ENCODE data around the gene ITGA7. TPM values are rescaled to one million over a fixed set of nuclear protein-coding genes. Genes with fewer than 3 reads are reported as not detected.

ITGA7 gene
- total RNA-seq, 1 experiment from 2014 or later = 217 TPM

DNA sequence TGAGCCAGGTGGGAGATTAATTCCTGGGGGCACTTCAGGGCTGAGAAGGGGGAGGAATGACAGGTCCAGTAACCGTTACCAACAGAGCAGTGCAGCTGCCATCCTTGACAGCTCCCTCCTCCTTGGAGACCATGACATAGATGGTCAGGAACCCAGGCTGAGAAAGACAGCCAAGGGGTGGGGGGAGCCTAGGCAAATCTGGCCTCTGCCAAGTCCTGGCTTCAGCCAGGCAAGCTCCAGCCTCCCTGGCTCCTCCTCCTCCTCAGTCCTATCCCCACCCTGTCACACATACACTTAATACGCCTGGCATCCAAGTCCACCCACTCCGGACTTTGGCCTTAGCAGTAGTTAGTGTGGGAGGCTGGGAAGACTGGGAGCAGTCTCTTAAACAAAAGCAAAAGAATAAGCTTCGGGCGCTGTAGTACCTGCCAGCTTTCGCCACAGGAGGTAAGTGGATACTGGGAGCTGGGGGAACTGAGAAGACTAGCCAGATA, 12.4 kb upstream of the ITGA7 start, which contains the start of gene RDH5:
Gene RDH5 (plus strand): TSS at position 323 of the 494 bp plus-strand sequence. CDS start 792 bp downstream, outside the sequence.
- DNase-seq (ENCODE audit: low read depth) = peak; percentile 98

DNA sequence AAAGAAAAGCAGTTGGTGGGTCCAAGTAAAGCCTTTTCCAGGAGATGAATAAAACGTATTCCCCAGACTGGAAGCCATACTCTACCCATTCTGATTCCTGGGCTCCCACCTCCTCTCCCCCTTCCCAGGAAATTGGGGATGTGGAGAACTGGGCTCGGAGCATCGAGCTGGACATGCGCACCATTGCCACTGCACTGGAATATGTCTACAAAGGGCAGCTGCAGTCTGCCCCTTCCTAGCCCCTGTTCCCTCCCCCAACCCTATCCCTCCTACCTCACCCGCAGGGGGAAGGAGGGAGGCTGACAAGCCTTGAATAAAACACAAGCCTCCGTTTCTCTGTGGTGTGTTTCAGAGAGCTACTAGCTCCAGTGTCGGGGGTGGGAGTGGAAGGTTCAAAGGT, 11.7 kb upstream of the ITGA7 start:
- DNase-seq (ENCODE audit: low read depth) = no peak

- DNase-seq (ENCODE audit: low read depth) = peak; percentile 82
These were observed 11.0 kb upstream of the ITGA7 start for GRCh38 chr12:55718624-55719275.

- DNase-seq (ENCODE audit: low read depth) = peak; percentile 85
These were observed 10.3 kb upstream of the ITGA7 start for GRCh38 chr12:55718015-55718414.

GRCh38 chr12:55717011-55718007, 9.6 kb upstream of the ITGA7 start:
- peak; percentile 99 for DNase-seq (ENCODE audit: low read depth)

DNA sequence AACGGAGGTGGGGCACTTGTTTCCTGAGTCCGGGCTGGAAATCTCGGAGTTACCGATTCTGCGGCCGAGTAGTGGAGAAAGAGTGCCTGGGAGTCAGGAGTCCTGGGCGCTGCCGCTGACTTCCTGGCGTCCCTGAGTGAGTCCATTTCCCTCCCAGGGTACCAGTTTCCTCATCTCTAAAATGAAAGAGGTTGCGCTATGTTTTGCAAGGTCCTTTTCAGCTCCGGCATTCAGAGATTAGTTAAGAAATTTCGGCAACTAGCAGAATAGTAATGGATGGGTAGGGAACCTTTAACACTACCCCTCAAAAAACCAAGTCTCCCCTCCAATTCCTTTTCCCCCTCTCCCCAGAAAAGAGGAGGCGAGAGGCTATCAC, 8.9 kb upstream of the ITGA7 start:
- DNase-seq (ENCODE audit: low read depth) = no peak

- peak; percentile 93 for DNase-seq (ENCODE audit: low read depth)
These were observed 8.3 kb upstream of the ITGA7 start, which contains the start of gene BLOC1S1 for GRCh38 chr12:55715833-55716581. BLOC1S1 (plus strand) TSS chr12:55716046; CDS start chr12:55716052, 6 bp downstream.

- no peak for DNase-seq (ENCODE audit: low read depth)
These were observed 7.6 kb upstream of the ITGA7 start for GRCh38 chr12:55715169-55715764.

DNA sequence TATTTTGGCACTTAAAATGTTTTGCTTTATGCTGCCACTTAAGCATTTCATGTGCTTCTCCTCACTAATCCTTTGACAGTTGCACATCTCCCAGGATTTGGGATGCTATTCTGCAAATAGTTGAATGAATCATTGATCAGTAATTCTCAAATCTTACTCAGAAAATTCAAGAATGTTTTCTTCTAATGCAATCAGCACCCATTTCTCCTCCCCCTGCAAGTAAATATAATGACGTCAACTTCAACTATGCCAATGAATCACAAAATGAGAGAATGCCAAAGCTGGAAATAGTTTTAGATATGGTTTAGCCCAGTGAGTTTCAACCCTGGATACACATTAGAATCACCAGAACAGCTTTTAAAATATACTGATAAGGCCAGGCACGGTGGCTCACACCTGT, 6.0 kb upstream of the ITGA7 start:
- DNase-seq (ENCODE audit: low read depth) = peak; percentile 86

GRCh38 chr12:55712700-55713415, 5.2 kb upstream of the ITGA7 start:
- DNase-seq (ENCODE audit: low read depth) = no peak

DNA sequence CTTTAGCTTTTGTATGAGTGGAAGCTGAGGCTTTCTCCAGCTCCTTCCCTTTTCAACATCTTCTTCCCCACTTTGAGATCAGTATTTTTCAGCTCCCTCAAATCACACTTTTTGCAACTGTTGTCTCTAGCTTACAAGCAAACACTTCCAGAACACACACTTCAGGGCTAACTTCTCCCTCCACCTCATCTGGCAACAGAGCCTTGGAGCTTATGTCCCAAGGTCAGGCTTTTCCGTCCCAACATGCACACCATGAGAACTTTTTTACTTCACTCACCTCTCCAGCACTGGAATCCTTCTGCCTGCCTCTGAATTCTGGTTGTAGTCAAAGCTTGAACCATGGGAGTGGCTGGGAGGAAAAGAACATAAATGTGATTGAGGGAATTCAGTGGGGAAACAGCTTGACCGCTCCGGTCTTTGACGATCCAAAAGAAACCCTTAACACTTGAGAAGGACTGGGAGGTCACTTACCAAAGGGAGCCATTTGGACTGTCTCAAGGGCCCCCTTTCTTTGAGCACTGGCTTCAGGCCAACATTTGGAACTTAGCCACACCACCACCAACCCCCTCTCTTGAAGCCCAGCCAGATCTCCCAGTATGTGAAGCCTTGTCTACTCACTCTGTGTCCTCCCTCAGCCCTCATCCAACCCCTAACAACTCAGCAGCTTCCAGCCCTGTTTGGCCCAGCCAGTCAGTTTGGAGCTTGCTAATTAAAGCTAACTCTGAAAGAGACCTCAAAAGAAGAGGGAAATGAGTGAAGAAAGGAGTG, 4.3 kb upstream of the ITGA7 start:
- DNase-seq (ENCODE audit: low read depth) = no peak

DNA sequence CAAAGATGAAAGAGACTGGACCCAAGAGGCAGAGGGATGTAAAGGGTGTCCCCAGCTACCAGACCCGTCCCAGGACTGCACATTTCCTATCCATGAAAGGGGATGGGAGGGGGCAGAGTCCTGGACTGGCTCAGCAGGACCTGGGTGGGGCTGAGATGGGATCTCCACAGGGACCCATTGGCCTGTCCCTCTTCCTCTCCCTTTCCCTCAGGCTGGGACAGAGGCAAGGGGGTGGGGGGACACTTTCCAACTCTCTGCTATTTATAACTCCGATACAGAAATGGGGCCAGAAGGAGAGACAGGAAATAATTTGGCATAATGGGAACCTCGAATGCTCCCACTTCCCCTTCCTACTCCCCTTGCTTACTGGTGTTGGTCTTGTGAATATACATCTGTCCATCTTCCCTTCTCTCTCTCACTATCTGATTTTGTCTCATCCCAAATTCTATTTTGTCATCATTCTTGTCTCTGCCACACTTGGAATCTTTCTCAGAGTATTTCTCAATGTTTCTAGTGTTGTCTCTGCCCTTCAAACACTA, 1.1 kb upstream of the ITGA7 start:
- no peak for DNase-seq (ENCODE audit: low read depth)

- peak; percentile 52 for DNase-seq (ENCODE audit: low read depth)
These were observed 459 bp downstream of the ITGA7 start for GRCh38 chr12:55707219-55707671.

DNA sequence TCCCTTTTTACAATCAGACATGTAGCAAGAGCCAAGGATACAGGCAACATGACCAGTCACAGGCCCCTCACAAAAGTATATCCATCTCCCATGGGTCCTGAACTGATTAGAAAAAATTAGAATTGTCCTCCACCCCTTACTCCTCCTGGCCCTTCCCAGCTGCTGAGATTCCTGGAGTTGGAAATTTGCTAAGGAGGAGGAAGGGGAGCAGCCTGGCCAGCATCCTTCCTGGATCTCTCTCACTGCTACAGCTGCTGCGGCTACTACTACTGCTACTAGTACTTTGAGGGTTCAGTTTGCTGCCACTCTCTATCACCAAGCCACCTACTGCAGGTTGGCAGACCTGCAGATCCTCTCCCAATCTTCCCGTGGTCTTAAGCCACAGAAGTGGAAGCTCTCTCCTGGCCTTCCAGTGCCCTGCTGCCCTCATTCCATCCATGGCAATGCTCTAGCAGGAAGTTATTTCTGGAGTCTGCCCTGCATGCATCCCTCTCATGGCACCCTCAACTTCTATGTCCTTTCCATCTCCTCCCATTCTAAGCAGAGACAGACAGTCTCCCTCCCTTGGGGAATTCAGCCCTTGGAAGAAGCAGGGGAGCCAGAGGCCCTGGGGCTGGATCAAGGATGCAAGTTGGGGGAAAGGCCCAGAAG, 1.0 kb downstream of the ITGA7 start:
- no peak for DNase-seq (ENCODE audit: low read depth)

- DNase-seq (ENCODE audit: low read depth) = peak; percentile 60
These were observed 1.8 kb downstream of the ITGA7 start for GRCh38 chr12:55705782-55706402.

- DNase-seq (ENCODE audit: low read depth) = no peak
These were observed 2.6 kb downstream of the ITGA7 start for GRCh38 chr12:55704824-55705718.

All from LHCN-M2 (cell line).